Measurements from ENCODE around the gene CLEC20A. TPM values are rescaled to one million over a fixed set of nuclear protein-coding genes. Genes with fewer than 3 reads are reported as not detected.

The CLEC20A gene
- total and polyA plus RNA-seq, 2 experiments from 2014 or later: not detected

DNA sequence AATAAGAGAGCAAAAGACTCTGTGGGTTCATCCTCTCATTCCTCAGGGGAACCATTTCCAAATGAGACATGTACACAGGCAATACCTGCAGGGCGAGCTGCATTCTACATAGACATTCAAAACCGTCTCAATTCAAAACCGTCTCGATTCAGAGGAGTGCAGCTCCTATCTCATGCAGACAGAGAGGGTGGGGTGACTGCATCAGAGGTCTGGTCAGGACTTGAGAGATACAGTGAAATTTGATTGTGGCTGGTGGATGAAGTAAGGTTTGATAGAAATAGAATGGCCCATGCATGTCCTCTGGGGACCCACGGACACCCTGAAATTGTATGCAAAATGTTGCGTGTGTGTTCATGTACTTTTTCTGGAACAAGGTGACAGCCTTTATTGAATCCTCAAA, 43.4 kb upstream of the CLEC20A start:
- Histone ChIP-seq H3K4me2 (no peak overlapping the region), H3K9me2 (replicated peaks; ENCODE audit: insufficient read depth) (no peaks in the 10 kb centered on the region), H3K4me1 (ENCODE audit: insufficient read depth) (peaks cover 43% of the 10 kb centered on the region), H3K36me3 (replicated peaks; ENCODE audit: insufficient read depth, low read depth) (no peaks in the 10 kb centered on the region), H3K4me3 (no peak overlapping the region), H3K27ac (no peak overlapping the region), H3K79me2 (peaks cover 14% of the 10 kb centered on the region), H4K20me1 (ENCODE audit: insufficient read depth, poor library complexity, severe bottlenecking) (no peaks in the 10 kb centered on the region), H2AFZ (no peak overlapping the region), H3K9me3 (ENCODE audit: low read depth) (no peaks in the 10 kb centered on the region), H3K27me3 (no peaks in the 10 kb centered on the region)
- WGBS (ENCODE audit: low lambda C conversion rate, missing lambda C conversion rate): 76% methylated on average over 6 of the region's 6 CpGs
- no peak for DNase-seq (ENCODE audit: low spot score)
- TF ChIP-seq EZH2 (IDR thresholded peaks at IDR 0.05; ENCODE audit: borderline replicate concordance) (no peak), EZH2phosphoT487 (IDR thresholded peaks at IDR 0.05; ENCODE audit: low read depth, severe bottlenecking, unreplicated experiment) (no peak)
- TF ChIP-seq, protein P1, sequence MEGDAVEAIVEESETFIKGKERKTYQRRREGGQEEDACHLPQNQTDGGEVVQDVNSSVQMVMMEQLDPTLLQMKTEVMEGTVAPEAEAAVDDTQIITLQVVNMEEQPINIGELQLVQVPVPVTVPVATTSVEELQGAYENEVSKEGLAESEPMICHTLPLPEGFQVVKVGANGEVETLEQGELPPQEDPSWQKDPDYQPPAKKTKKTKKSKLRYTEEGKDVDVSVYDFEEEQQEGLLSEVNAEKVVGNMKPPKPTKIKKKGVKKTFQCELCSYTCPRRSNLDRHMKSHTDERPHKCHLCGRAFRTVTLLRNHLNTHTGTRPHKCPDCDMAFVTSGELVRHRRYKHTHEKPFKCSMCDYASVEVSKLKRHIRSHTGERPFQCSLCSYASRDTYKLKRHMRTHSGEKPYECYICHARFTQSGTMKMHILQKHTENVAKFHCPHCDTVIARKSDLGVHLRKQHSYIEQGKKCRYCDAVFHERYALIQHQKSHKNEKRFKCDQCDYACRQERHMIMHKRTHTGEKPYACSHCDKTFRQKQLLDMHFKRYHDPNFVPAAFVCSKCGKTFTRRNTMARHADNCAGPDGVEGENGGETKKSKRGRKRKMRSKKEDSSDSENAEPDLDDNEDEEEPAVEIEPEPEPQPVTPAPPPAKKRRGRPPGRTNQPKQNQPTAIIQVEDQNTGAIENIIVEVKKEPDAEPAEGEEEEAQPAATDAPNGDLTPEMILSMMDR (IDR thresholded peaks at IDR 0.05; ENCODE audit: poor library complexity): no peak

DNA sequence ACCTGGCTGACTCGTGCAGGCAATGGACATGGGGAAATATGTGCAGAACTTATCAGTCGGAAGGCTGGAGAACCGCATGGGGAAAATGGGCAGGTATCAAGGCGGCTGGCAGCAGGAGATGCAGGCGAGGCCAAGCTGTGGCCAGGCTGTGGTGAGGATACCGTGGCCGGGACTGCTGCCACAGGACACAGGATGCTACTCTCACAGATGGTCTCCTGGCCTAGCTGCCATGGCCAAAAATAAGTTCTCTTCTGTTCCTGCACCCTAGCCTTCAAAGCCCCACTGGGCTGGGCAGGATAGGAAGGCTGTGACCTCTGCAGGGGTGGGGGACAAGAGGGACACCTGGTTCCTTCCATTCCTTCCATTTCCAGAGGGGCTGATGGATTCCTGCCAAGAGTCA, 42.5 kb upstream of the CLEC20A start:
- TF ChIP-seq EZH2phosphoT487 (IDR thresholded peaks at IDR 0.05; ENCODE audit: low read depth, severe bottlenecking, unreplicated experiment) (no peak), EZH2 (IDR thresholded peaks at IDR 0.05; ENCODE audit: borderline replicate concordance) (no peak)
- TF ChIP-seq, protein P1 (IDR thresholded peaks at IDR 0.05; ENCODE audit: poor library complexity): no peak
- Histone ChIP-seq H3K27ac (peak overlapping the region; percentile 95), H3K4me1 (ENCODE audit: insufficient read depth) (peaks cover 40% of the 10 kb centered on the region), H4K20me1 (ENCODE audit: insufficient read depth, poor library complexity, severe bottlenecking) (no peaks in the 10 kb centered on the region), H3K9me2 (replicated peaks; ENCODE audit: insufficient read depth) (no peaks in the 10 kb centered on the region), H3K79me2 (peaks cover 6% of the 10 kb centered on the region), H3K36me3 (replicated peaks; ENCODE audit: insufficient read depth, low read depth) (no peaks in the 10 kb centered on the region), H3K4me3 (no peak overlapping the region), H3K9me3 (ENCODE audit: low read depth) (no peaks in the 10 kb centered on the region), H2AFZ (no peak overlapping the region), H3K27me3 (no peaks in the 10 kb centered on the region), H3K4me2 (peak overlapping the region; percentile 55)
- WGBS (ENCODE audit: low lambda C conversion rate, missing lambda C conversion rate): 83% methylated on average over 7 of the region's 7 CpGs
- no peak for DNase-seq (ENCODE audit: low spot score)

DNA sequence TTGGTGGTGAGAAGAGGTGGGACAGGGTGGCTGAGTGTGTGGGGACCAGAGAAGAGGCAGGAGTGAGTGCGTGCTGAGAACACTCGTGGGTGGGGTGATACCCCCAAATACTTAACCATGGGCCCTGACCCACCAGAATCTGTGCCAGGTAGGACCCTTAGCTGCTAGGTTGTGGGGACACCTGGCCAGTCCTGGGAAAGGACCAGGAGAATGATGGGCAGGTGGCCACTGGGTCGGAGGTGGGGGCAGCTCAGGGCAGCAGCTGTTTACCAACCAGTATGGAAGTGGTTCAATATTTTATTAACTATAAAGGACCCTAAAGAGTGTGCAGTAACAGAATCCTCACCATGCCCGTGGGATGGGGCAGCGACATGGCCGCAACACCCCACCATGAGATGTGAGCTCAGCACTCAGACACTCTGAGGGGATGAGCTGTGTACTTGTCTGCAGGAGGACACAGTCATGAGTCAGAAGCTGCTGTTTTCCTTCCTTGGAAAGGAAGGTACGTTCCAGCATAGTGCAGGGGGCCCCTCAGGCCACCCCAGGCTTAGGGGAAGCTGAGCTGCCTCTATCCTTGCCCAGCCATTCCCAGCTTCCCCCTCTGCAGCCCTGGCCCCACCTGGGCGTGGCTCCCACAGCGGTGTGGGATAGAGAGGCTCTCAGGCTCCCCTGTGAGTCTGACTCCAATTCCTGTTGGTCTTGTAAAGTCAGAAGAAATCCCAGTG, 41.6 kb upstream of the CLEC20A start:
- peak; percentile 78 for DNase-seq (ENCODE audit: low spot score)
- Histone ChIP-seq H3K9me3 (ENCODE audit: low read depth) (no peaks in the 10 kb centered on the region), H3K4me1 (ENCODE audit: insufficient read depth) (peaks cover 31% of the 10 kb centered on the region), H3K27me3 (no peaks in the 10 kb centered on the region), H3K4me3 (no peak overlapping the region), H3K79me2 (no peaks in the 10 kb centered on the region), H4K20me1 (ENCODE audit: insufficient read depth, poor library complexity, severe bottlenecking) (no peaks in the 10 kb centered on the region), H3K27ac (peak overlapping the region; percentile 95), H3K36me3 (replicated peaks; ENCODE audit: insufficient read depth, low read depth) (no peaks in the 10 kb centered on the region), H3K4me2 (peak overlapping the region; percentile 55), H3K9me2 (replicated peaks; ENCODE audit: insufficient read depth) (no peaks in the 10 kb centered on the region), H2AFZ (no peak overlapping the region)
- no peak for TF ChIP-seq EZH2 (IDR thresholded peaks at IDR 0.05; ENCODE audit: borderline replicate concordance)
- TF ChIP-seq, protein P1 (IDR thresholded peaks at IDR 0.05; ENCODE audit: poor library complexity): no peak
- no peak for TF ChIP-seq EZH2phosphoT487 (IDR thresholded peaks at IDR 0.05; ENCODE audit: low read depth, severe bottlenecking, unreplicated experiment)
- 71% methylated on average over 9 of the region's 9 CpGs for WGBS (ENCODE audit: low lambda C conversion rate, missing lambda C conversion rate)

Measured in hepatocyte (in vitro differentiated cells).